GM18870 (cell line): Measurements from ENCODE around the gene ZNF474.

ENCODE experiments used
- ATAC-seq: cut with Tn5 transposase; IDR thresholded peaks from one replicate; pipeline ENCODE4 v1.9.1; 2021; ENCODE audit warnings: moderate library complexity; ENCODE audit not compliant: unreplicated experiment

The ZNF474 gene

DNA sequence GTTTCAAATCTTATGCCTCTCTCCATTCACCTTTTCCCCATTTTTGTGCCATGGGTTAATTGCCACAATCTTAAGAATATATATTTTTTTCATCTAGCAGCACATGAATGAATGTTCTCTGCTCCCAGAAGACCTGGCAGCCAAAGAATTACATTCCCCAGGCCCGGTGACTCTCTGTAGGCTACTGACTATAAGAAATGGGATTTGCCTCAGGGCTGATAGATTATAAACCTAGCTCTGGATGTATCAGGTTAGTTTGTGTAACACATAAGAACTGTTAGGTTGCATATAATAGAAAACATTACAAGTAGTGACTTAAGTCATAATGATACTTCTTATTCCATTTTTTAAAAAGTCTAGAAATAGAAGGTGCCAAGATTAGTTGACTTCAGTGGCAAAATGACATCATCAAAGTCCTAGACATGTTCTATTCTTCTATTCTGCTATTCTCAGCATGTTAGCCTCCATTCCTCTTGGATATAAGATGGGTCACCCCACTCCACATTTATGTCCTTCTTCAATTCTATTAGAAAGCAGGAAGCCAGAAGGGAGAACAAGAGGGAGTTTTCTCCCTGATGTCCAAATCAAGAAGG is 10.9 kb upstream of the ZNF474 start:
- ATAC-seq = no peak

DNA sequence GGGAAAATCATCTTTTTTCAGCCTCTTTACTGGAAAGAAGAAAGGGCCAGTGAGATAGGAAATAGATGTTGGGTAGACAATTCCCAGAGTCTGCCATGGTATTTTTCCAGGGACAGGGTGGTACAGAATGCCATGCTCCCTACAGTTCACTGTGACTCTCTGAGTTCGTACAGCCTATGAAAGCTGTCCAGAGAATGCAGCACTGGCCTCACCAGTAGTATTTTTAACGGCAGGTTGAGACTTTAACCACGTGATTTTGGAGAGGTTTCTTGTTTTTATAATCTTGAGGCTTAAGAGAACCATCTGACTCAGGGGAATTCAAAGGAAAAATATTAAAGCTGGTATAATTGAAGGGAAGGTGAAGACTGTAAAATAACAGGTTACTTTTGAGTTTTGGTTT is 10.1 kb upstream of the ZNF474 start:
- ATAC-seq = no peak

GRCh38 chr5:122120493-122120892 is 8.9 kb upstream of the ZNF474 start:
- no peak for ATAC-seq

- ATAC-seq = no peak
These were observed 8.4 kb upstream of the ZNF474 start for GRCh38 chr5:122120957-122121356.

DNA sequence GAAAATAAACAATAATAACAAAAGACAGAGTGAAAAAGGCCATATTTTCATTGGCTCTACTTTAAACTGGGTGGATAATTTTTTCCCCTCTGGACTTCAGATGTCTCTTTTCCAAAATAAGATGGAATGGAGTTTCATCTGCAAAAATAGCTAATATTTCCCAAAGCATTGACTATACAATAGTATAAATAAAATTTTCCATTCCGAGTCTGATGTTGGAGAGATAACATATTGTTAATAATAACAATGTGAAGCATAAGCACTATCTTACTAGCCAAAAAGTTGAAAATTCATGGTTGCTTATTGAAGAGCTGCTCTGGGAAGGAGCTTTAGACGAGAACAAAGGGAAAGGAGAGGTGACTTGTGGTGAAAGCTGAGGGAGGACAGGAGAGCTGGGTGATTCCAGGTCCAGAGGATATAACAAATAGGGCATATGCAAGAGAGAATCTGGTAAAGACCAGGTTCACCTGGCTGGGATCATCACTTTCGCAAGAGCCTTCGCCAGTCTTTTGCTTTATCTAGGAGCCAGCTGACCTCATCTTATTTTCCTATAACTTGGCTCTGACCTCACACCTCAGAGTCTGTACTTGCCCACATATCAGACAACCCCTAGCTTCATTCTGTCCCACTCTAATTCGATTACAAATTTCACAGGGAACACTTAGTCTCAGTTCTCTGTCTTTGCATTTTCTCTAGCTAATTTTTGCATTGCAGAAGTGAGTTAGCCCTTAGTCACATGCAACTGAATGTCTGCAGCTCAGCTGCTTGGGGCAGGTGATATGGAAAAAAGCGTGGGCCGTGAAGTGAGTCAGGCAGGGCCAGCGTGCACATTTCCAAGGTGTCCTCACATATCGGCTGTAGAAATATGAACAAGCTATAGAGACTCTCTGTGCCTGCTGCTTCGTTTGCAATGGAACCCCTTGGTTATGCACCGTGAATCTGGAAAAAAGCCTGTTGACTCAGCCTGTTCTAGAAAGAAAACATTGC is 7.6 kb upstream of the ZNF474 start:
- no peak for ATAC-seq

DNA sequence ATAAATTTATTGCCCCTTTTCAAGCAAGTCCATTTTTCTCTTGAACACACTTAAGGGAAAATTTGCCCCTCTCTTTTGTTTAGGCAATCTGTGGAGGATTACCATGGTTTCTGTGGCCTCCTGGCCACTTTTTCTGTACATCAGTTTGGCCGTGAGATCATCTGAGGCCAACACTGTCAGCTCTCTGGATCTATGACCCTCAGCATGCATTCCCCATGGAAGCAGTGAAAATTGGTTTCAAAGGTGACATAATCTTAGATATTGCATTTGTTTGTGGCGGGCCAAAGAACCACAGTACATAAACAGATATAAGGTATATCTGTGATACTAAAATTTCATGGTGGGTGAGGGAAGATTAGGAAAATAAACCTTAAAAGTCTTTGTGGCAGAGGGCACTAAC is 4.6 kb upstream of the ZNF474 start:
- no peak for ATAC-seq

GRCh38 chr5:122126177-122126755 is 3.1 kb upstream of the ZNF474 start:
- no peak for ATAC-seq

- ATAC-seq = no peak
These were observed 2.5 kb upstream of the ZNF474 start for GRCh38 chr5:122126756-122127321.

DNA sequence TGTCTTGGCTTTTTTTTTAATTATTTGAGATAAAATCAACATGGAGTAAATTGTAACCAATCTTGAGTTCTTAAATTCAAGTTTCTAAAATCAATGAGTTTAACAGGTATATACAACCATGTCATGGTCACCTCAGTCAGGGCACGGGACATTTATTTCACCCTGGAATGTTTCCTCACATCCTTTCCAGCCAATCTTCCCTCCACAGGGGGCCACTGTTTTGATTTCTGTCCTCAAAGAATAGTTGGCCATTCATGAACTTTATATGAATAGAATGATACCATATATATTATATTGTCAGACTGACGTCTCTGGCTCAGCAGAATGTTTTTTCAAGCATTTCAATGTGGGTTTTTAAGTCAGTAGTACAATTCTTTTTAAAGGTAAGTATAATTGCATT is 806 bp downstream of the ZNF474 start:
- ATAC-seq = no peak

DNA sequence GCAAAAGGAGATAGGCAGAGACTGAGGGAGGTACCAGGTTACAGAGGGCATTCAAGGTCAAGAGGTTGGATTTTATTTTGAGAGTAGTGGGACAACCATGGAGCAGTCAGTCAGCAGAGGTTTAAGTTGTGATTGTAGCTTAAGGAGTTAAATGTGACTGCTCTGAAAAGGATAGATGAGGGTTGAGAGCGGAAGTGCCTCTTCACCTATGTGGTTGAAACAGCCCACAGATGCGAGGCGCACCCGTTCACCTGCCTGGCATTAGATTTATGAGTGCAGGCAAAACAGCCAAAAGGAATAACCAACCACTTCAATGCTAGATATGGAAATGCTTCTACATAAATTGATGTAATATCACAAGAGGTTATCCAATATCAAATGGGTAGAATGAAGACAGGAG is 8.4 kb downstream of the ZNF474 start:
- ATAC-seq = no peak

- no peak for ATAC-seq
These were observed 9.0 kb downstream of the ZNF474 start for GRCh38 chr5:122138356-122138755.

DNA sequence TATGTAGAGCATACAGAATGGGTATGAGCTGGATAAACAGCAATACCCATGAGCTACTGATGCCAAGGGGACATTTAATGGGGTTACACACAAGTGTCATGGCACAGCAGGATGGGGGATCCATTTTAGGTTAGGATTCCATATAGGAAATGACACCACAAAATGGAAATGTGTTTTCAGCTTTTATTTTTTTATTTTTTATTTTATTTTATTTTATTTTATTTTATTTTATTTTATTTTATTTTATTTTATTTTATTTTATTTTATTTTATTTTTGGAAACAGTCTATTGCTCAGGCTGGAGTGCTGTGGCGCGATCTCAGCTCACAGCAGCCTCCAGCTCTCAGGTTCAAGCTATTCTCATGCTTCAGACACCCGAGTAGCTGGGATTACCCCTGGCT is 11.6 kb downstream of the ZNF474 start:
- ATAC-seq = no peak

DNA sequence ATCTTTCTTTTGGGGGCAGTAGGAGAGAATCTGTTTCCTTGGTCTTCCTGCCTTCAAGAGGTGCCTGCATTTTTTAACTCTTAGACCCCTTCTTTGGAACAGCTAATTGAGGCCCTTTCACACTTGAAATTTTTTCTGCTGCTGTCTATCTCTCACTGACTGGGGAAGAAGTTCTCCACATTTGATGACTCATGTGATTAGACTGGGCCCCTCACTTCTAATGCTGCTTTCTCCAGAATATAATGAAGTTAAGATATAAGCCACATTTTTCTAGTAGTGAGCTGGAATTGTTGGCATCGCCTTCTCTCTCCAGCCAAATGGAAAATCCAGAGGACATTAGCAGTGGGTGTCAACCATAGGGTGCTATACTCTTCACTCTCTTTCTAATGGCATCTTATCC is 12.4 kb downstream of the ZNF474 start:
- ATAC-seq = no peak

DNA sequence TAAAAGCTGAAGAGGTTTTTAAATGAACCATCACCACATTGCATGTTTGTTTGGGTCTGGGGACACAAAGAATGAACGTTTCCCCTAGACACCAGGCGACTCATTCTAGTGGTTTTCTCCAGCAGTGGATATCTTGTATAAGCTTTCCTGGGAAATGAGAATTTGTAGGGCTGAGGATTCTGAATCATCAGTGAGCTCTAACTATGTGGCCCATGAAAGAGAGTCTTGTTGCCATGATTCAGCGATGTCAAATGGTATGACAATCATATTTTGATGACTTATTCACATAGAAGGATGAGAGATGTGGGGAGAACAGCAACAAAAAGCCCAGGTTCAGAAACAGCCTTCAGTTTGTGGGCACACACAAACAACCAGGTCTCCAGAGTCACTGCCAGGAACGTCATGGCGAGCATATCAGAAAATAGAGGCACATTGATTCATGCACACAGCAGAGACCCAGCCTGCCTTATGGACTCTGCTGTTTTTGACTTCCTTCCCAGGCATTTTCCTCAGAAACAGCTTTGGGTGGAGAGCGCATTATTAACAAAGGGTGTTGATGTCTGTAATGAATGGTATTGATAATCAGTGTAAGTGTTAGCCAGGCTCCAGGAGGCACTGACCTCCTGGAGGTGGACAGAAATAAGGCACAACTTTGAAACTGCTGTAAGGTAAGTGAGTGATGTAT is 13.3 kb downstream of the ZNF474 start:
- no peak for ATAC-seq

GRCh38 chr5:122144236-122144635 is 14.9 kb downstream of the ZNF474 start:
- ATAC-seq = no peak

- ATAC-seq = no peak
These were observed 16.6 kb downstream of the ZNF474 start for GRCh38 chr5:122145906-122146305.

DNA sequence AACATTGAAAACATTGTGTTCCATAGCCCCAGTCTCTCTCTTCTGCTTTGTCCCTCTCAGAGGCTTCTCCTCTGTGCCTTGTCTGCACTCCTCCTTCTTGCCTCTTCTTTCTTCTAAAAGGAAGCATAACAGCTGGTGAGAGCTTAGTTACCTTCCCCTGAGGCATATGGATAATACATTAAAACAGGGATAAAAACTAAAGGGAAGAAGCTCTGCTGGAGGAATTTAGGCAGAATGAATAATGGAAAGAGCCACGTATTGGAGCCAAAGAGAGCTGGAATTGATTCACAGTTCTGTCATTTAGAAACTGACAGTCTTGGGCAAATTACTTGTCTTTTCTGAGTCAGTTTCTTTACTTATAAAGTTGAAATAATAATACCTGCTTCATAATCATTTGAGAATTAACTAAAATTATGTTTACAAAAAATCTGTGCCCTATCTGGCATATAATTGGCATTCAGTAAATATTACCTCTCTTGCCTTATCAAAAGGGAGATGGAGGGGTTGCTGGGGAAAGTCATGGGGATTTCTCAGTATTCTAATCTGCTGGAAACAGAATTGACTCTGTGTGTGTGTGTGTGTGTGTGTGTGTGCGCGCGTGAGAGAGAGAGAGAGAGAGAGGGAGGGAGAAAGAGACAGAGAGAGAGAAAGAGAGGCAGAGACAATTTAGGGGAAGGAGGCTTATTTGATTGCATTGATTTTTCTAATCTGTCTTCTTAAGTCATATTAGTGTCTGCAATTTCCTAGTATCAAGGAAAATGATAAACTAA is 20.2 kb downstream of the ZNF474 start:
- ATAC-seq = no peak

GRCh38 chr5:122150215-122150614 is 20.9 kb downstream of the ZNF474 start:
- ATAC-seq = no peak

DNA sequence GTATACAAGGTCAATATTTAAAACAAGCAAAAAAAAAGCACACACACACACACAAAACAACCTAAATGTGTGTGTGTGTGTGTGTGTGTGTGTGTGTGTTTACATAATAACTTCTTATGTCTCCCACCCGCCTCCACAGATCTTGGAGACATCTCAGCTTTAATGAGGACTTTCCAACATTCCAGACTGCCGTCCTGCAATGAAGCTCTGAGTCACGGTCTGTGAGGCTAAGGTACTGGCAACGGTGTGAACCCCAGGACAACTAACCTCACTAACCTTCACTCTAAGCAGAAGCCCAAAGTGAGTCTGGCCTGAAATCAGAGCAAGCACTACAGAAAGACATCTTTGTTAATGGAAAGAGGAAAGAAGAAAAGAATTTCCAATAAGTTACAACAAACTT is 22.3 kb downstream of the ZNF474 start:
- ATAC-seq = no peak

DNA sequence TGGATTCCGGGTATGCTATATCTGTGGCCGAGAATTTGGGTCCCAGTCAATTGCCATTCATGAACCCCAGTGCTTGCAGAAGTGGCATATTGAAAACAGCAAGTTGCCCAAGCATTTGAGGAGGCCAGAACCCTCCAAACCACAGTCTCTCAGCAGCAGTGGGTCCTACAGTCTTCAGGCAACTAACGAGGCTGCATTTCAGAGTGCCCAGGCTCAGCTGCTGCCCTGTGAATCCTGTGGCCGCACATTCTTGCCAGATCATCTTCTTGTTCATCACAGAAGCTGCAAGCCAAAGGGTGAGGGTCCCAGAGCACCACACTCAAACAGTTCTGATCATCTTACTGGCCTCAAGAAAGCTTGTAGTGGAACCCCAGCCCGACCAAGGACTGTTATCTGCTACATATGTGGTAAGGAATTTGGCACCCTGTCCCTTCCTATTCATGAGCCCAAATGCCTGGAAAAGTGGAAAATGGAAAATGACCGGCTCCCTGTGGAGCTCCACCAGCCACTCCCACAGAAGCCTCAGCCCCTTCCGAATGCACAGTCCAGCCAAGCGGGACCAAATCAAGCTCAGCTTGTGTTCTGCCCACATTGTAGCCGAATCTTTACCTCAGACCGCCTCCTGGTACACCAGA is 23.0 kb downstream of the ZNF474 start:
- no peak for ATAC-seq
